ENCODE data around the gene ZFYVE28. TPM values are rescaled to one million over a fixed set of nuclear protein-coding genes. Genes with fewer than 3 reads are reported as not detected.

ZFYVE28 gene
- total RNA-seq, 1 donor from 2014 or later = 0.39 TPM

GRCh38 chr4:2363056-2363721 lies 55.3 kb downstream of the ZFYVE28 start:
- Histone ChIP-seq H3K36me3 (no peaks in the 10 kb centered on the region), H3K79me2 (ENCODE audit: low read depth) (no peaks in the 10 kb centered on the region), H3K4me3 (no peak overlapping the region), H3F3A (ENCODE audit: low read depth) (no peaks in the 10 kb centered on the region), H3K9me3 (ENCODE audit: low read depth) (no peaks in the 10 kb centered on the region), H3K4me2 (no peak overlapping the region), H3K27ac (no peak overlapping the region), H2AFZ (replicated peaks) (no peak overlapping the region), H3K9ac (no peak overlapping the region), H4K20me1 (ENCODE audit: low read depth) (no peaks in the 10 kb centered on the region), H3K27me3 (no peaks in the 10 kb centered on the region), H3K4me1 (peaks cover 3% of the 10 kb centered on the region)
- TF ChIP-seq EZH2 (IDR thresholded peaks at IDR 0.05) = no peak
- no peak for TF ChIP-seq CTCF (IDR thresholded peaks at IDR 0.05)
- TF ChIP-seq EZH2phosphoT487 (IDR thresholded peaks at IDR 0.05) = no peak
- Mint-ChIP-seq H3K27ac (no peak overlapping the region), H3K4me1 (peaks cover 26% of the 10 kb centered on the region), H3K36me3 (no peaks in the 10 kb centered on the region), H3K4me3 (no peak overlapping the region), H3K27me3 (ENCODE audit: insufficient read depth, low read depth) (peaks cover 3% of the 10 kb centered on the region), H3K9me3 (no peaks in the 10 kb centered on the region)
- no peak for DNase-seq (ENCODE audit: low spot score)

- Mint-ChIP-seq H3K4me3 (no peak overlapping the region), H3K36me3 (no peaks in the 10 kb centered on the region)
Measured at GRCh38 chr4:2362266-2363055, 56.0 kb downstream of the ZFYVE28 start.

More at GRCh38 chr4:2362266-2363055, 56.0 kb downstream of the ZFYVE28 start:
- Histone ChIP-seq H3K9ac (no peak overlapping the region), H3K27ac (no peak overlapping the region), H2AFZ (replicated peaks) (no peak overlapping the region), H3K36me3 (no peaks in the 10 kb centered on the region), H3K4me1 (peaks cover 6% of the 10 kb centered on the region), H3K79me2 (ENCODE audit: low read depth) (no peaks in the 10 kb centered on the region), H4K20me1 (ENCODE audit: low read depth) (no peaks in the 10 kb centered on the region), H3K27me3 (no peaks in the 10 kb centered on the region), H3K4me3 (no peak overlapping the region), H3K9me3 (ENCODE audit: low read depth) (no peaks in the 10 kb centered on the region), H3F3A (ENCODE audit: low read depth) (no peaks in the 10 kb centered on the region), H3K4me2 (no peak overlapping the region)
- peaks cover 28% of the 10 kb centered on the region for H3K4me1 Mint-ChIP-seq
- peak overlapping the region; percentile 79 for H3K27ac Mint-ChIP-seq
- no peaks in the 10 kb centered on the region for H3K9me3 Mint-ChIP-seq
- peaks cover 6% of the 10 kb centered on the region for H3K27me3 Mint-ChIP-seq (ENCODE audit: insufficient read depth, low read depth)
- TF ChIP-seq CTCF (IDR thresholded peaks at IDR 0.05) (no peak), EZH2 (IDR thresholded peaks at IDR 0.05) (no peak), EZH2phosphoT487 (IDR thresholded peaks at IDR 0.05) (no peak)
- no peak for DNase-seq (ENCODE audit: low spot score)
